Measurements from ENCODE around the gene CRACR2A. TPM values are rescaled to one million over a fixed set of nuclear protein-coding genes. Genes with fewer than 3 reads are reported as not detected.

Gene CRACR2A
- total RNA-seq, 2 donors from 2014 or later: 7.3 to 32.0 TPM

DNA sequence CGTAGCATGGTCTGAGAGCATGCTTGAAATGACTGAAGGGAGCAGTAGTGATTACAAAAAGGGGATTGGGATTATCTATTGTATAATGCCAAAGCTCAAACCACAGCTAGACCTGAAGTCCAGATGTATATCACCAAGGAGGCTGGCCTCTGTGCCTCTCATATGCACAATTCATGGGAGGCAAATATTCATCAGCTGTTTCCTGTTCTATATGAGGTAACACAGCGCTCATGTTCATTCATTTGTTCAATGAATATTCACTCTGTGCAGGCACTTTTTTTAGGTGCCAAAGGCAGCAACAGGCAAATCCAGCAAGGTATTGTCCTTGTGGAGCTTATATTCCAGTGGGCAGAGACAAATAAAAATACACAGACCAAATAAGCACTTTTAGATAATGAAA, 39.0 kb downstream of the CRACR2A start:
- no peak for ATAC-seq
- no peak for DNase-seq (ENCODE audit: low spot score in 2 of 2)
- Mint-ChIP-seq H3K27ac (no peak overlapping the region), H3K9me3 (no peaks in the 10 kb centered on the region), H3K36me3 (peaks cover 15 to 22% of the 10 kb centered on the region in 2 donors)

DNA sequence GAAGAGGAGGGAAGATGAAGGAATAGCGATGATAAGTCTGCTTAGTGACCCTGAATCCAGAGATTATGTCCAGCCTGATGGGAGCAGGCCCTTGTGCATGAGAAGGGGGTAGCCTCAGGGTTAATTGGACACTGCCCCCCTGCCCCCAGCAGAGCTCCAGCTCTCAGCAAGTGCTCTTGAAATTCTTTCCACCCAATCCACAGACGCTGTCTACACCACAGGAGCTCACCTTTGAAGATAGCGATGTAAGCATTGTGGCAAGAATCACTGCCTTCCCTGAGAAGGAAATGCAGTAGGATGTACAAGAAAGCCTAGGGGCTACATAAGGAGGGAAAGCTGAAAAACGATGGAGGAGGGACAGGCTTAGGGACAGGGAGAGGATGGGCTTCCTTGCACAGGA, 39.4 kb downstream of the CRACR2A start:
- no peak for ATAC-seq
- Mint-ChIP-seq H3K27ac (no peak overlapping the region), H3K9me3 (no peaks in the 10 kb centered on the region), H3K36me3 (peaks cover 14 to 18% of the 10 kb centered on the region in 2 donors)
- DNase-seq (ENCODE audit: low spot score in 2 of 2): no peak

DNA sequence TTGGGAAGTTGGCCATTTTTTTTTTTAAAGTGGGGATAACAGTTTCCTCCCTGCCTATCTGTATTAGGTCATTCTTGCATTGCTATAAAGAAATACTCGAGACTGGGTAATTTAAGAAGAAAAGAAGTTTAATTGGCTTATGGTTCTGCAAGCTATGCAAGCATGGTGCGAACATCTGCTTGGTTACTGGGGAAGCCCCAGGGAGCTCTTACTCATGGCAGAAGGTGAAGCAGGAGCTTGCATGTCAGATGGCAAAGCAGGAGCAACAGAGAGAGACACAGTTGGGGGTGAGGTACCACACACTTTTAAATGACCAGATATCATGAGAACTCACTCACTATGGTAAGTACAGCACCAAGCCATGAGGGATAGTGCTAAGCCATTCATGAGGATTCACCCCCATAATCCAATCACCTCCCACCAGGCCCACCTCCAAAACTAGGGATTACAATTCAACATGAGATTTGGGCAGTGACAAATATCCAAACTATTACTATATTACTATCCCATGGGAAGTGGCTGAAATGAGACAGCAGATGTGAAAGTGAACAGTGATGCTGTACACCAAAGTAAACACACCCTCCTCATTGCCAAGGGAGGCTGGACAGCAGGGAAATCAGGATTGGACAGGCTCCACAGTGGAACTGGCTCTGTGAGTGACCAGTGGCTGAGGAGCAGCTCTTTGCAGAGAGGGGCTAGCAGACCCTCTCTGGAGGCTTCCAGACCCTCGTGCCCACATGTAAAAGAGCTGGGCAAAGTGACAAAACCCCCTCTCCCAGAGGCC, 40.5 kb downstream of the CRACR2A start:
- H3K27ac Mint-ChIP-seq: peak overlapping the region in 1 of 2 donors; percentile 17
- ATAC-seq: peak in 1 of 2 donors; percentile 11
- peaks cover 9% of the 10 kb centered on the region in 2 donors for H3K36me3 Mint-ChIP-seq
- H3K9me3 Mint-ChIP-seq: no peaks in the 10 kb centered on the region
- no peak for DNase-seq (ENCODE audit: low spot score in 2 of 2)

DNA sequence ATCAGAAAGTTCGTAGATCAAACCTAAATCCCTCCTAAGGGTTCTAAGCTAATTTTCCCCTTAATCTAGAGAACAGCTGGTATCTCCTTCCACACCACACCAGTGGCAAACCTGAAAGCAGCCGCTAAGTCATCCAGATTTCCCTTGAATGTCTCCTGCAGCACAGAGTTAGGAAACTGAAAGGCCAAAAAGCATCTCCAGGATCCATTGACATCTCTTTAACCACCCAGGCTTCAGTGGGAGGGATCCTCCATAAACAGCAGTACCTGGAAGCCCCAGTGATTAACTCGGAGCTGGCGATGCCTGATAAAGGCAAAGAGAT, 47.6 kb downstream of the CRACR2A start:
- peaks cover 29 to 30% of the 10 kb centered on the region in 2 donors for H3K36me3 Mint-ChIP-seq
- ATAC-seq: no peak
- DNase-seq (ENCODE audit: low spot score in 2 of 2): no peak
- no peaks in the 10 kb centered on the region for H3K9me3 Mint-ChIP-seq
- H3K27ac Mint-ChIP-seq: no peak overlapping the region

DNA sequence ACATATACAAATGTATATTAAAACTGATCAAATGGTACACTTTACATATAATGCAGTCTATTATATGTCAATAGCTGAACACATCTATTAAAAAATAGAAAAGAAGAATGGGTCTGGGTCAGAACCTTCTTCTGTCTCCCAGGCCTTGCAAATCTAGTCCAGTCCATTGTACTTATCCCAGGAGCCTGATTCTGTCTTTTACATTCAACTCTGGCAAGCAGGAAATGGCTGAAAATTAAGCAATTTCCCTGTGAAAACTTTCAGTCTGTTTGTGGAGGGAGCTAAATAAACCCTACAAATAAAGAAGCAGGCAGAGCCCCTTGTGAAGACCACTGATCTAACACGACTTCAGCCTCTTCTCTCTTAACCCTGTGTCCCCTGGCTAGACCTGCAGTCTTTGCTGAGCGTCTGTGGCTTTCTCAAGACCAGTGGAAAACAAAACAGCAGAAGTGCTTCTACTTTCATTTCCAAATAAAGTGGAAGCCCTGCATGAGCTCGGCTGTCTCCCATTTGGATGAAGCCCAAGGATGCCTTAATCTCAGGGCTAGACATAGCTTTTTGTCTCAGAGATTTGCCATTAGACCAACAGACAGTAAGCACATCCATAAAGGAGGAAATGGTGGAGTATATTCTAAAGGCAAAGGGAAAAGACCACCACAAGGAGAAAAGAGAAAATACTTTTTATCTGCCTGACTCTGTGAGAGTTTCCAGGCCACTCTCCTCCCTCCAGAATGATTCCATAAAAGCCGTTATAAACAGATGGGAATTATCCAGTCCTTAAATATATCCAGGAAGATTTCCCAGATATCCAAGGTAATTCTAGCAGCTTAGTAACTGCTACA, 48.2 kb downstream of the CRACR2A start:
- DNase-seq (ENCODE audit: low spot score in 2 of 2): no peak
- Mint-ChIP-seq H3K36me3 (peaks cover 29 to 30% of the 10 kb centered on the region in 2 donors), H3K9me3 (no peaks in the 10 kb centered on the region), H3K27ac (no peak overlapping the region)
- no peak for ATAC-seq

GRCh38 chr12:3700861-3701260, 52.0 kb downstream of the CRACR2A start:
- Mint-ChIP-seq H3K27ac (no peak overlapping the region), H3K36me3 (peaks cover 23 to 29% of the 10 kb centered on the region in 2 donors), H3K9me3 (no peaks in the 10 kb centered on the region)
- DNase-seq (ENCODE audit: low spot score in 2 of 2) (no peak), ATAC-seq (no peak)

GRCh38 chr12:3698218-3698974, 54.5 kb downstream of the CRACR2A start:
- ATAC-seq (no peak), DNase-seq (ENCODE audit: low spot score in 2 of 2) (no peak)
- no peak overlapping the region for H3K27ac Mint-ChIP-seq
- H3K9me3 Mint-ChIP-seq: no peaks in the 10 kb centered on the region
- peaks cover 8 to 14% of the 10 kb centered on the region in 2 donors for H3K36me3 Mint-ChIP-seq

DNA sequence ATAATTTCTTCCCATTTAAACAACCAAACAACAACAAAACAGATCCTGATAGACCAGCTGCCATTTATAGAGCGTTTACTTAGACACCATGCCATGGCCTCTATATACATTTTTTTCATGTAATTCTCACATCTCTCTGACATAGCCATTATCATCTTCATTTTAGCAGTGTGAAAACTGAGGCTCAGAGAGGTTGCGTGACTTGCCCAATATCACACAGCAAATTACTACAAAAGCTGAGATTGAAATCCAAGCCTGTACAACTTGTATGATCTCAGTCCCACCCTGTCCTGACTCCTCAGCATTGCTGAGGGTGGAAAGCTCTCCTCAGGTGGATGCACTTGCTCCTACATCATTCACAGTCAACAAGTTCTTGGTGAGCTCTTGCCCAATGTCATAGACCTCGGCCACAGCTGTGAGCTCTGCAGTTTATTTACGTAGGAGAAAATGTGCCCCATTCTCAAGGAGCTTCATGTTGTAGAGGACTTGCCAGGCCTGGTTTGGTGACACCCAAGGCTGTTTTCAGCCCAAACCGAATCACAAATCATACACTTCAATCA, 55.5 kb downstream of the CRACR2A start:
- no peak overlapping the region for H3K27ac Mint-ChIP-seq
- ATAC-seq (no peak), DNase-seq (ENCODE audit: low spot score in 2 of 2) (no peak)
- no peaks in the 10 kb centered on the region for H3K9me3 Mint-ChIP-seq
- H3K36me3 Mint-ChIP-seq: peaks cover under 1 to 14% of the 10 kb centered on the region in 2 donors

GRCh38 chr12:3694673-3695072, 58.2 kb downstream of the CRACR2A start:
- DNase-seq (ENCODE audit: low spot score in 2 of 2) (no peak), ATAC-seq (no peak)
- Mint-ChIP-seq H3K36me3 (peaks cover 12 to 14% of the 10 kb centered on the region in 2 donors), H3K9me3 (no peaks in the 10 kb centered on the region), H3K27ac (peak overlapping the region in 1 of 2 donors; percentile 47)

DNA sequence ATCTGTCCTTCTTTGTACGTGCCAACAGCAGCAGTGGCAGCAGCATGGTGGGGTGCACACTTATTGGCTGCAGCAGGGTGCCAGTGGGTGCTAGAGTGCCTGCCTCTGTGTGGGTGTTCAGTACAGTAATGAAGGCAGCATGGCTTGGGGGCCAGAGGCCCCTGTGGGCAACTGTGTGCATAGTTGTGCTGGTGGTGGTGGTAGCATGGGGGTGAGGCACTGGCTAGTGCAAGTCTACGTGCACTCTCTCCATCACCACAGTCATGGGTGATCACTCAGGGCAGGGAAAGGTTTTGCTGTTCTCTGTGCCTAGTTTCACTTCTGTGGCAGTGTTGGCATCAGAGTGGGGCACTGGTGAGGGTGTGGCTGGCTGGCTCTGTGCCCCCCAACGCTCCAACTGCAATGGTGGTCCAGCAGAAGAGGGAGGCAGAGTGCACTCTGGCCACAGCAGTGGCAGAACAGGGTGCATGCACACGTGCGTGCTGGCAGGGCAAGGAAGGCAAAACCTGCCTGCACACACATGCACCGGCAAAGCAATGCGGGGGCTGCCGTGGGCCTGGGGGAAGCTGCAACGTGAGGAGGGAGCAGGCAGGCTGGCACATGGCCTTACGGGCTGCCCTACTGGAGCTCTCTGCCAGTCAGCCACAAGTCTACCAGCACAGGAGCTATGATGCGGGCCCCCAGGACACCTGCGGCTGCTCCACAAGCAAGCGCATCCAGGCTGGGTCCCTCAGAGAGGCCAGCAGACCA, 60.1 kb downstream of the CRACR2A start:
- ATAC-seq (no peak), DNase-seq (ENCODE audit: low spot score in 2 of 2) (no peak)
- Mint-ChIP-seq H3K9me3 (no peaks in the 10 kb centered on the region), H3K27ac (peak overlapping the region in 1 of 2 donors; percentile 36), H3K36me3 (peaks cover 12 to 14% of the 10 kb centered on the region in 2 donors)

- H3K36me3 Mint-ChIP-seq: peaks cover 0 to 12% of the 10 kb centered on the region in 2 donors
- H3K27ac Mint-ChIP-seq: peak overlapping the region in 1 of 2 donors; percentile 94
- DNase-seq (ENCODE audit: low spot score in 2 of 2) (no peak), ATAC-seq (no peak)
- no peaks in the 10 kb centered on the region for H3K9me3 Mint-ChIP-seq
Observed at GRCh38 chr12:3686463-3686862, 66.4 kb downstream of the CRACR2A start.

DNA sequence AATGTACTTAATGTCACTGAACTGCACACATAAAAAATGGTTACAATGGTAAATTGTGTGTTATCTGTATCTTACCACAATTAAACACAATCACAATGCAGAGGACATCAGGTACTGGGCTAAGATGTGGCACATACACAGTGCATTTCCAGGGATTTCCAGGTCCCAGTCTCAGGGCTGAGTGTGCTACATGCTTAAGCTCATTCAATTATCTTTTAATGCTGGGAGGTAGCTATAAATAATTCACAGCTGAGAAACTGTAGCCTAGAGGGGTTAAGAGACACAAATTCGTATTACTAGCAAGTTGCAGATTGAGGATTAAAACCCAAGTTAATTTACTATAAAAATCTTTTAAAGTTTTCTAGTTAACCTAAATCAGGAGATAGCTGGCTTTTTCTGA, 67.1 kb downstream of the CRACR2A start:
- H3K36me3 Mint-ChIP-seq: peaks cover 0 to 9% of the 10 kb centered on the region in 2 donors
- ATAC-seq: no peak
- DNase-seq (ENCODE audit: low spot score in 2 of 2): no peak
- H3K9me3 Mint-ChIP-seq: no peaks in the 10 kb centered on the region
- peak overlapping the region in 1 of 2 donors; percentile 11 for H3K27ac Mint-ChIP-seq

GRCh38 chr12:3684449-3685051, 68.4 kb downstream of the CRACR2A start:
- Mint-ChIP-seq H3K27ac (peak overlapping the region in 1 of 2 donors; percentile 55), H3K9me3 (no peaks in the 10 kb centered on the region), H3K36me3 (no peaks in the 10 kb centered on the region)
- DNase-seq (ENCODE audit: low spot score in 2 of 2) (no peak), ATAC-seq (no peak)

- Mint-ChIP-seq H3K27ac (peak overlapping the region; percentile 2 to 11), H3K9me3 (no peaks in the 10 kb centered on the region), H3K36me3 (peaks cover 0 to 5% of the 10 kb centered on the region in 2 donors)
- DNase-seq (ENCODE audit: low spot score in 2 of 2) (no peak), ATAC-seq (no peak)
Observed at GRCh38 chr12:3683670-3684069, 69.2 kb downstream of the CRACR2A start.

DNA sequence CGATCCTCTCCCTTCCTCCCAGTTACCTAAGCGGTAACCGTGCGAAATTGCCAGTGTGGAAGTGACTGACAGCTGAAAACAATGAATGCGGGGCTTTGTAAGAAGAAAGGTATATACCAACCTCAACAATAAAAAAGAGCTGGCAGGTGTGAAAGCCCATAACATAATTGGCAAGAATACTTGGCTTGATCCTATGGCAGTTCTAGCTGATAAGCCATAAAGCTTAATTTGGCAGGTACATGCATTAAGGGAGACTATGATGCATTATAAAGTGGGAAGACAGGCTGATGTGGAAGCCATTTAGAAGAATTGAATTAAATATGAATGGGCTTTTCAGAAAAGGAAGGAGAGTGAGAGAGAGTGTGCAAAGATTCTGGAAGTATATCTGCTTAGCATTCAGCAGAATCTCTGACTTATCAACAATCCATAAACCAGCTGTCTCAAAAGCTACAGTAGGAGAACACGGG, 71.3 kb downstream of the CRACR2A start:
- H3K36me3 Mint-ChIP-seq: peaks cover 0 to 5% of the 10 kb centered on the region in 2 donors
- no peak for DNase-seq (ENCODE audit: low spot score in 2 of 2)
- no peak for ATAC-seq
- H3K9me3 Mint-ChIP-seq: no peaks in the 10 kb centered on the region
- no peak overlapping the region for H3K27ac Mint-ChIP-seq
